Measurements from ENCODE around the gene NT5C.

Gene NT5C

GRCh38 chr17:75081611-75082540 is 49.7 kb downstream of the NT5C start:
- H3K4me1 ChIP-seq (ENCODE audit: control insufficient read depth, insufficient read depth, low read length, poor library complexity, severe bottlenecking): peaks cover 25% of the 10 kb centered on the region
- no peaks in the 10 kb centered on the region for H3K36me3 ChIP-seq (ENCODE audit: control insufficient read depth, insufficient read depth, low read length)
- 85 to 93% methylated on average over 11 to 13 of the region's 13 CpGs for WGBS, 2 experiments (ENCODE audit: insufficient coverage in 2 of 2)
- H3K9me3 ChIP-seq (ENCODE audit: control insufficient read depth, low read length): no peaks in the 10 kb centered on the region
- no peak overlapping the region for H3K27ac ChIP-seq (ENCODE audit: low read depth, low read length, severe bottlenecking)
- H3K4me3 ChIP-seq (ENCODE audit: extremely low read depth, insufficient read depth, low read length, poor library complexity, severe bottlenecking): no peak overlapping the region
